ENCODE measurements around the gene IRX4.

IRX4 gene

GRCh38 chr5:1914471-1914870 lies 31.7 kb upstream of the IRX4 start:
- DNase-seq (ENCODE audit: low read depth, low spot score) = no peak

- DNase-seq (ENCODE audit: low read depth, low spot score) = no peak
These were observed 30.9 kb upstream of the IRX4 start for GRCh38 chr5:1913578-1913977.

- no peak for DNase-seq (ENCODE audit: low read depth, low spot score)
These were observed 30.3 kb upstream of the IRX4 start for GRCh38 chr5:1912951-1913565.

GRCh38 chr5:1911773-1912235 lies 29.1 kb upstream of the IRX4 start:
- no peak for DNase-seq (ENCODE audit: low read depth, low spot score)

GRCh38 chr5:1910861-1911772 lies 28.4 kb upstream of the IRX4 start:
- no peak for DNase-seq (ENCODE audit: low read depth, low spot score)

GRCh38 chr5:1910081-1910760 lies 27.5 kb upstream of the IRX4 start:
- no peak for DNase-seq (ENCODE audit: low read depth, low spot score)

- no peak for DNase-seq (ENCODE audit: low read depth, low spot score)
These were observed 26.7 kb upstream of the IRX4 start for GRCh38 chr5:1909346-1909985.

GRCh38 chr5:1908931-1909330 lies 26.2 kb upstream of the IRX4 start:
- DNase-seq (ENCODE audit: low read depth, low spot score) = no peak

- no peak for DNase-seq (ENCODE audit: low read depth, low spot score)
These were observed 24.9 kb upstream of the IRX4 start for GRCh38 chr5:1907616-1908015.

- DNase-seq (ENCODE audit: low read depth, low spot score) = no peak
These were observed 22.4 kb upstream of the IRX4 start for GRCh38 chr5:1905108-1905507.

- DNase-seq (ENCODE audit: low read depth, low spot score) = no peak
These were observed 19.3 kb upstream of the IRX4 start for GRCh38 chr5:1901983-1902382.

GRCh38 chr5:1901061-1901460 lies 18.3 kb upstream of the IRX4 start:
- no peak for DNase-seq (ENCODE audit: low read depth, low spot score)

GRCh38 chr5:1899201-1899600 lies 16.5 kb upstream of the IRX4 start:
- DNase-seq (ENCODE audit: low read depth, low spot score) = no peak

GRCh38 chr5:1897816-1898450 lies 15.2 kb upstream of the IRX4 start:
- DNase-seq (ENCODE audit: low read depth, low spot score) = no peak

- no peak for DNase-seq (ENCODE audit: low read depth, low spot score)
These were observed 14.7 kb upstream of the IRX4 start for GRCh38 chr5:1897386-1897785.

- no peak for DNase-seq (ENCODE audit: low read depth, low spot score)
These were observed 14.1 kb upstream of the IRX4 start for GRCh38 chr5:1896602-1897376.

- DNase-seq (ENCODE audit: low read depth, low spot score) = no peak
These were observed 13.2 kb upstream of the IRX4 start for GRCh38 chr5:1895739-1896420.

GRCh38 chr5:1894243-1894642 lies 11.5 kb upstream of the IRX4 start:
- no peak for DNase-seq (ENCODE audit: low read depth, low spot score)

- DNase-seq (ENCODE audit: low read depth, low spot score) = no peak
These were observed 11.0 kb upstream of the IRX4 start for GRCh38 chr5:1893754-1894153.
